HepG2 (cell line): ENCODE data around the gene CIAO3. TPM values are rescaled to one million over a fixed set of nuclear protein-coding genes. Genes with fewer than 3 reads are reported as not detected.
A peak's percentile ranks its signal among the peaks of the same experiment; 100 is the strongest.

Source experiments
- ARID3A ChIP-seq: IDR thresholded peaks from 2 replicates; pipeline ENCODE4 v1.6.1; 2012; ENCODE audit warnings: low read depth, low read length, improper control_type of control experiment
- CBFB ChIP-seq: sonication (generic); formaldehyde crosslinking; IDR thresholded peaks from 2 replicates; pipeline ENCODE4 v1.4.0; 2020; ENCODE audit warnings: missing genetic modification reagents
- CEBPB ChIP-seq: IDR thresholded peaks from 2 replicates; pipeline ENCODE4 v1.6.1; 2011; ENCODE audit warnings: low read depth, low read length, improper control_type of control experiment, borderline replicate concordance
- ESRRA ChIP-seq: sonication (generic); formaldehyde crosslinking; IDR thresholded peaks from 2 replicates; pipeline ENCODE4 v1.5.1; 2020; ENCODE audit warnings: mild to moderate bottlenecking, low read depth, missing genetic modification reagents
- MAX ChIP-seq: IDR thresholded peaks from 2 replicates; pipeline ENCODE4 v1.6.1; 2012; ENCODE audit warnings: inconsistent platforms
- NR2F1 ChIP-seq, 2 experiments: fragments of 450-650 bp in 1 of 2; formaldehyde crosslinking in 1 of 2; IDR thresholded peaks; 2 replicates each; pipeline versions ENCODE4 v1.5.0 to v1.6.1; 2016 to 2020; ENCODE audit warnings: mild to moderate bottlenecking in 1 of 2, missing compliant biosample characterization in 1 of 2, missing genetic modification reagents in 1 of 2, moderate library complexity in 1 of 2
- PRMT3 ChIP-seq: sonication (generic); formaldehyde crosslinking; IDR thresholded peaks from 2 replicates; pipeline ENCODE4 v1.8.1; 2022; ENCODE audit warnings: low read depth, mild to moderate bottlenecking, moderate library complexity, missing genetic modification reagents, borderline replicate concordance
- REST ChIP-seq, 2 experiments: IDR thresholded peaks; 2 replicates each; pipeline ENCODE4 v1.6.1; 2011 to 2012; ENCODE audit warnings: low read length in 2 of 2, borderline replicate concordance in 1 of 2, low read depth in 1 of 2, mild to moderate bottlenecking in 1 of 2, moderate library complexity in 1 of 2
- SIX4 ChIP-seq: sonication (generic); formaldehyde crosslinking; IDR thresholded peaks from 2 replicates; pipeline ENCODE4 v1.4.0; 2020; ENCODE audit warnings: missing genetic modification reagents
- SKI ChIP-seq: fragments of 450-650 bp; IDR thresholded peaks from one replicate; pipeline ENCODE4 v1.6.1; 2018; ENCODE audit warnings: mild to moderate bottlenecking; ENCODE audit not compliant: partially characterized antibody
- SOX13 ChIP-seq, 3 experiments: fragments of 450-650 bp in 1 of 3; sonication (generic) in 1 of 3; formaldehyde crosslinking in 1 of 3; IDR thresholded peaks in 2 of 3; conservative IDR thresholded peaks in 1 of 3; 2 replicates each; pipeline versions ENCODE4 v1.5.0 to v1.6.1; 2016 to 2020; ENCODE audit warnings: antibody characterized with exemption in 1 of 3, mild to moderate bottlenecking in 1 of 3, missing compliant biosample characterization in 1 of 3, missing genetic modification reagents in 1 of 3, moderate library complexity in 1 of 3
- SRSF4 ChIP-seq: fragments of 200-400 bp; formaldehyde crosslinking; IDR thresholded peaks from one replicate; pipeline ENCODE4 v1.6.1; 2018; ENCODE audit warnings: mild to moderate bottlenecking, low read depth, low read length, moderate library complexity; ENCODE audit not compliant: poor library complexity, severe bottlenecking
- TBX2 ChIP-seq: sonication (generic); formaldehyde crosslinking; IDR thresholded peaks from 2 replicates; pipeline ENCODE4 v1.5.0; 2020; ENCODE audit warnings: missing genetic modification reagents, mild to moderate bottlenecking, borderline replicate concordance
- TOE1 ChIP-seq: sonication (generic); formaldehyde crosslinking; IDR thresholded peaks from 2 replicates; pipeline ENCODE4 v1.4.0; 2020; ENCODE audit warnings: mild to moderate bottlenecking, missing genetic modification reagents
- ZBTB42 ChIP-seq: sonication (generic); formaldehyde crosslinking; IDR thresholded peaks from 2 replicates; pipeline ENCODE4 v1.5.0; 2020; ENCODE audit warnings: mild to moderate bottlenecking, missing genetic modification reagents
- ZMYM4 ChIP-seq: sonication (generic); formaldehyde crosslinking; IDR thresholded peaks from 2 replicates; pipeline ENCODE4 v1.8.1; 2023; ENCODE audit warnings: mild to moderate bottlenecking, missing genetic modification reagents
- ZNF12 ChIP-seq: sonication (generic); formaldehyde crosslinking; IDR thresholded peaks from 2 replicates; pipeline ENCODE4 v1.5.0; 2020; ENCODE audit warnings: missing genetic modification reagents
- ZNF232 ChIP-seq: sonication (generic); formaldehyde crosslinking; IDR thresholded peaks from 2 replicates; pipeline ENCODE4 v1.4.0; 2020; ENCODE audit warnings: missing genetic modification reagents, borderline replicate concordance
- ZNF260 ChIP-seq: sonication (generic); formaldehyde crosslinking; IDR thresholded peaks from 2 replicates; pipeline ENCODE4 v1.4.0; 2020; ENCODE audit warnings: missing genetic modification reagents, low read depth, mild to moderate bottlenecking, borderline replicate concordance
- ZNF337 ChIP-seq: sonication (generic); formaldehyde crosslinking; IDR thresholded peaks from 2 replicates; pipeline ENCODE4 v1.5.1; 2020; ENCODE audit warnings: missing genetic modification reagents, low read depth, mild to moderate bottlenecking, borderline replicate concordance
- ZNF547 ChIP-seq: sonication (generic); formaldehyde crosslinking; IDR thresholded peaks from 2 replicates; pipeline ENCODE4 v1.5.1; 2020; ENCODE audit warnings: mild to moderate bottlenecking, missing genetic modification reagents
- ZNF558 ChIP-seq: sonication (generic); formaldehyde crosslinking; IDR thresholded peaks from 2 replicates; pipeline ENCODE4 v1.9.0; 2022; ENCODE audit warnings: mild to moderate bottlenecking, missing genetic modification reagents, borderline replicate concordance
- ZNF782 ChIP-seq: sonication (generic); formaldehyde crosslinking; IDR thresholded peaks from 2 replicates; pipeline ENCODE4 v1.4.0; 2020; ENCODE audit warnings: missing genetic modification reagents, mild to moderate bottlenecking, borderline replicate concordance
- ZSCAN21 ChIP-seq: sonication (generic); formaldehyde crosslinking; IDR thresholded peaks from 2 replicates; pipeline ENCODE4 v1.8.0; 2022; ENCODE audit warnings: mild to moderate bottlenecking, missing genetic modification reagents, moderate library complexity, borderline replicate concordance
- polyA plus RNA-seq, 8 experiments: library from polyadenylated mRNA; depleted of rRNA in 3 of 8; stranded (reverse) in 7 of 8; unstranded in 1 of 8; fragments of >200 nt; fragmentation: Illumina TruSeq in 4 of 8; extraction: Trizol in 4 of 8; gene quantifications; 2 replicates each; pipeline versions ENCODE4 v1.2.1 to v1.2.3, GENCODE V29; 2011 to 2016; ENCODE audit warnings: low read depth in 4 of 8, missing spikeins in 1 of 8, mixed read lengths in 1 of 8; ENCODE audit not compliant: insufficient read depth in 1 of 8
- total RNA-seq, 5 experiments: library from RNA; depleted of rRNA; stranded (reverse); fragments of >200 nt; fragmentation: Illumina TruSeq; extraction: Trizol; gene quantifications; 2 replicates each; pipeline ENCODE4 v1.2.3, GENCODE V29; 2016; ENCODE audit warnings: low read depth in 1 of 5

CIAO3 gene
- total and polyA plus RNA-seq, 2 of the 13 experiments (the other 11 are each of a cell fraction or from before 2014, with no cell fraction given): 21.7 to 25.0 TPM

GRCh38 chr16:711548-712320 is 29.1 kb downstream of the CIAO3 start (continued):
- TF ChIP-seq ZNF558 (CRISPR knock-in tag): no peak
- no peak for TF ChIP-seq ARID3A
- TF ChIP-seq CEBPB: no peak
- no peak for TF ChIP-seq TOE1 (CRISPR knock-in tag)
- TF ChIP-seq SOX13 (IDR thresholded peaks at IDR 0.05): no peak
- no peak; a peak in 1 of 4 replicates for TF ChIP-seq SOX13 (CRISPR knock-in tag; conservative IDR thresholded peaks at IDR 0.05 in 1 of 2, IDR thresholded peaks at IDR 0.05 in 1 of 2)
- TF ChIP-seq MAX: peak; percentile 51; the same call in 1 of the 2 replicates
- TF ChIP-seq TBX2: no peak
- no peak for TF ChIP-seq ZNF782 (CRISPR knock-in tag)
- no peak for TF ChIP-seq PRMT3 (CRISPR knock-in tag)
- TF ChIP-seq SIX4 (CRISPR knock-in tag): no peak
- no peak for TF ChIP-seq ZNF547 (CRISPR knock-in tag)
- TF ChIP-seq ZMYM4: no peak
- no peak for TF ChIP-seq ZNF260 (CRISPR knock-in tag)
- no peak for TF ChIP-seq SRSF4
- TF ChIP-seq NR2F1 (CRISPR knock-in tag; IDR thresholded peaks at IDR 0.05): no peak
- no peak for TF ChIP-seq ZSCAN21 (CRISPR knock-in tag)
- TF ChIP-seq ZNF337: no peak
- no peak for TF ChIP-seq SKI
- no peak for TF ChIP-seq ZBTB42 (CRISPR knock-in tag)
- TF ChIP-seq ZNF232: no peak
- no peak for TF ChIP-seq REST (IDR thresholded peaks at IDR 0.05; ENCODE audit: borderline replicate concordance in 1 of 2, low read depth in 1 of 2, low read length in 2 of 2)
- no peak for TF ChIP-seq ZNF12
- no peak for TF ChIP-seq CBFB
- no peak for TF ChIP-seq ESRRA (CRISPR knock-in tag)
